Psoas muscle (tissue), 8 donors: ENCODE data around the gene GJB5. TPM values are rescaled to one million over a fixed set of nuclear protein-coding genes. Genes with fewer than 3 reads are reported as not detected.
A peak's percentile ranks its signal among the peaks of the same experiment; 100 is the strongest.
"Not testable (repeated sequence)": the region's sequence is repeated elsewhere in the genome, so short reads cannot be mapped to it uniquely, and the experiment has no call there.

Experiments used
- ATAC-seq, 4 donors: fragments of 200-7000 bp; cut with Tn5 transposase; one replicate each; pipeline ENCODE4 v1.9.1; 2020; ENCODE audit warnings: moderate library complexity in 3 of 4, mild to moderate bottlenecking in 2 of 4
- DNase-seq, 2 donors: peaks; one replicate each; pipeline ENCODE4 v3.0.0-alpha.2; 2020
- H3K27ac ChIP-seq: fragments of 200-600 bp; one replicate; pipeline ENCODE4 v1.8.0; 2022
- H3K27me3 ChIP-seq, 3 donors: fragments of 200-600 bp in 1 of 3; one replicate each; pipeline versions ENCODE4 v1.6.1 to v1.8.0; 2013 to 2022; ENCODE audit warnings: low read length in 2 of 3, mild to moderate bottlenecking in 2 of 3, moderate library complexity in 1 of 3; ENCODE audit not compliant: insufficient read depth in 3 of 3
- H3K36me3 ChIP-seq, 2 donors: fragments of 200-600 bp in 1 of 2; one replicate each; pipeline versions ENCODE4 v1.6.1 to v1.8.0; 2013 to 2022; ENCODE audit warnings: low read depth in 1 of 2, mild to moderate bottlenecking in 1 of 2, moderate library complexity in 1 of 2; ENCODE audit not compliant: insufficient read depth in 1 of 2
- H3K4me1 ChIP-seq: fragments of 200-600 bp; one replicate; pipeline ENCODE4 v1.8.0; 2022
- H3K4me3 ChIP-seq: fragments of 200-600 bp; one replicate; pipeline ENCODE4 v1.8.0; 2022; ENCODE audit warnings: mild to moderate bottlenecking
- H3K9me3 ChIP-seq: fragments of 200-600 bp; one replicate; pipeline ENCODE4 v1.8.0; 2022
- WGBS, 3 donors: extraction: QIAGEN DNeasy Blood & Tissue Kit; methylation state at CpG; one replicate each; pipeline versions ENCODE4 v1.1.6 to v1.1.7; 2013; 5-methylcytosine and 5-hydroxymethylcytosine counted together
- intact Hi-C, 2 donors: fragments of 100-400 bp; cut with DNase I; formaldehyde crosslinking; loops; one replicate each; pipeline versions ENCODE4 v1.11.0 to v1.14.2; 2022
- polyA plus RNA-seq, 3 donors: library from polyadenylated mRNA; stranded (reverse); fragments of 200-250 nt; gene quantifications; one replicate each; pipeline ENCODE4 v1.2.3, GENCODE V29; 2013
- total RNA-seq, 4 donors: library from RNA; stranded (reverse); fragmentation: NEBNext Ultra II Directional in 2 of 4; extraction: Animal tissue kit (Norgen Biotek cat#: 25700) in 2 of 4; gene quantifications; one replicate each; pipeline versions ENCODE4 v1.2.1 to v1.2.4, GENCODE V29; 2021 to 2023
- TF ChIP-seq, protein P1 (sequence below): fragments of 200-600 bp; IDR thresholded peaks from one replicate; pipeline ENCODE4 v1.8.0; 2022; ENCODE audit warnings: antibody characterized with exemption
- donor health status: healthy with polysubstance abuse.
- donor health status: DM: no; HTN: no; CAD: no; lungs with moderate emphysema.
- donor health status: Bipolar disorder and iron deficiency.
- donor health status: healthy.
- donor health status: DM: yes; HTN: yes; CAD: no.
- donor health status: DM: no; HTN: no; CAD: no.
- donor health status: DM: no; HTN: no; CAD: no.
- donor health status: DM: yes; HTN: yes; CAD: no.

Gene GJB5
- total and polyA plus RNA-seq, 7 donors = 0.03 TPM; not detected in 6

DNA sequence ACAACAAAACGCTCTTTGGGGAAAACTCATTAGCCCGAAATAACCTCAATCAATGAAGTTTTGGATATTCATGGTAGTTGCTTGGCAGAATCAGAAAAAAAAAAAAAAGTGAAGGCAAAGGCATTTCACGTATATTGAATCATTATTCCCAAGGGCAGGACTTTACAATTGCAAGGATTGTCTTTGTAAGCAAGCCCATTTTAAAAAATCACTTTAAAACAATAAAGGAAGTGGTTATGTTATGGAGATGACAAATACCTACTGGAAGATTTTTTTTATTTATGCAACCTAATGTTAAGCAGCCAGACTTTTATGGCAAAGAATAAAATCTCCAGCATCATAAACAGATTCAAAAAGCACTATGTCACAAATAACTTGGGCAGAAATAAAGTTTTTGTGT, 14.0 kb downstream of the GJB5 start:
- Histone ChIP-seq H3K36me3 (no peaks in the 10 kb centered on the region), H3K27ac (no peak overlapping the region), H3K4me3 (no peak overlapping the region), H3K4me1 (no peaks in the 10 kb centered on the region), H3K9me3 (no peaks in the 10 kb centered on the region), H3K27me3 (peaks cover 0 to 9% (median 2%) of the 10 kb centered on the region in 3 donors)
- ATAC-seq = no peak
- intact Hi-C loops = no loop called here
- TF ChIP-seq, protein P1, sequence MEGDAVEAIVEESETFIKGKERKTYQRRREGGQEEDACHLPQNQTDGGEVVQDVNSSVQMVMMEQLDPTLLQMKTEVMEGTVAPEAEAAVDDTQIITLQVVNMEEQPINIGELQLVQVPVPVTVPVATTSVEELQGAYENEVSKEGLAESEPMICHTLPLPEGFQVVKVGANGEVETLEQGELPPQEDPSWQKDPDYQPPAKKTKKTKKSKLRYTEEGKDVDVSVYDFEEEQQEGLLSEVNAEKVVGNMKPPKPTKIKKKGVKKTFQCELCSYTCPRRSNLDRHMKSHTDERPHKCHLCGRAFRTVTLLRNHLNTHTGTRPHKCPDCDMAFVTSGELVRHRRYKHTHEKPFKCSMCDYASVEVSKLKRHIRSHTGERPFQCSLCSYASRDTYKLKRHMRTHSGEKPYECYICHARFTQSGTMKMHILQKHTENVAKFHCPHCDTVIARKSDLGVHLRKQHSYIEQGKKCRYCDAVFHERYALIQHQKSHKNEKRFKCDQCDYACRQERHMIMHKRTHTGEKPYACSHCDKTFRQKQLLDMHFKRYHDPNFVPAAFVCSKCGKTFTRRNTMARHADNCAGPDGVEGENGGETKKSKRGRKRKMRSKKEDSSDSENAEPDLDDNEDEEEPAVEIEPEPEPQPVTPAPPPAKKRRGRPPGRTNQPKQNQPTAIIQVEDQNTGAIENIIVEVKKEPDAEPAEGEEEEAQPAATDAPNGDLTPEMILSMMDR = no peak
- WGBS, 3 donors = 68 to 82% (median 73%) methylated on average over 3 of the region's 3 CpGs
- no peak for DNase-seq

DNA sequence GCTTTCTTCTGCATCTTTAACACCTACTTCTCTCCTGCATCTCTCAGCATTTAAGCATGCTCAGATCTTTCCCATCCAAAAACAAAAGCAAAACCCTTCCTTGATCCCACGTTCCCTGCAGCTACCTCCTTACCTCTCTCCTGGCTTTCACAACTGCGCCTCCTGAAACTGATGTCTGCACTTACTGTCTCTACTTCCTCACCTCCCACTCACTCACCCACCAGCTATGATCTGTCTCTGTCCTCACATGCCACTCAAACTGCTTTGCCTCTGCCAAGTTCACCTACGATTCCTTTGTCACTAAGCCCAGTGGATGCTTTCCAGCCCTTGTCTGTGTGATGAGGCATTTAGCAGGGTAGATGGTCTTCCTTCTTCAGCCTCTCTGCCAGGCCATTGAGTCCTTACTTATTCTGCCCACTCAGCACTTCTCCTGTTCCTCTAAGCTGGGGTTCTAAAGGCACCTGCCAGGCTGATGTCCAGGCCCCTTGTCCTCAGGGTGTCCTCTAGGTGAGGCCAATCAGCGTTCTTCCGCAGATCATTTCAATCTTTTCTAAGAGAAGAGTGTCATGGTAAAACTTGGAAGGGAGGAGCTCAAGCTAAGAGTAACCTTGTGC, 16.2 kb downstream of the GJB5 start:
- 76 to 80% (median 80%) methylated on average over 5 of the region's 5 CpGs for WGBS, 3 donors
- Histone ChIP-seq H3K27ac (no peak overlapping the region), H3K36me3 (no peaks in the 10 kb centered on the region), H3K4me3 (no peak overlapping the region), H3K9me3 (no peaks in the 10 kb centered on the region), H3K4me1 (no peaks in the 10 kb centered on the region), H3K27me3 (peaks cover 0 to 5% (median 4%) of the 10 kb centered on the region in 3 donors)
- DNase-seq (no peak), ATAC-seq (no peak)
- intact Hi-C loops = no loop called here
- TF ChIP-seq, protein P1 = no peak

DNA sequence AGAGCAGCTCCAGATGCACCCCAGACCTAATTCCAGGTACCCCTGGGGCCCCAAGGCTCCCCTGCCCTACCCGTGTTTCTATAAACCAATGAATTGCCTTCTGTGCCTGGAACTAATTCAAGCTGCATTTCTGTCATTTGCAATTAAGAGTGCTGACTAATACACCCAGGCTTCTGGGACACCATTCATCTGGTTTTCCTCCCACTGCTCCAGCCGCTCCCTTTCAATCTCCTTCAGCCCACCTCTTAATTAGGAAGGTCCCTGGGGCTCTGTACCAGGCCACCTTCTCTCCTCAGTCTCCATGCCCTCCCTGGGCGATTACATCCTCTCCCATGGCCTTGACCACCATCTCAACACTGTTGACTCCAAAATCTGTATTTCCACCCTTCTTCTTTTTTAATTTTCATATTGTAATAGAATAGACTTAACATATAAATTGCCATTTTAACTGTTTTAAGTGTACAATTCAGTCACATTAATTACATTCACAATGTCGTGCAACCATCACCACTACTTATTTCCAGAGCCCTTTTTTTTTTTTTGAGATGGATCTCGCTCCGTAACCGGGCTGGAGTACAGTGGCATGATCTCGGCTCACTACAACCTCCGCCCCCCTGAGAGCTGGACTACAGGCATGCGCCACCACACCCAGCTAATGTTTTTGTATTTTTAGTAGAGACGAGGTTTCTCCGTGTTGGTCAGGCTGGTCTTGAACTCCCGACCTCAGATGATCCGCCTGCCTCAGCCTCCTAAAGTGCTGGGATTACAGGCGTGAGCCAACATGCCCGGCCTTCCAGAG, 16.9 kb downstream of the GJB5 start:
- ATAC-seq (no peak), DNase-seq (peak in 1 of 2 donors; percentile 29)
- H3K36me3 ChIP-seq = no peaks in the 10 kb centered on the region
- H3K27me3 ChIP-seq = peaks cover 0 to 12% (median 5%) of the 10 kb centered on the region in 3 donors
- H3K27ac ChIP-seq = no peak overlapping the region
- no peaks in the 10 kb centered on the region for H3K4me1 ChIP-seq
- intact Hi-C loops = no loop called here
- H3K4me3 ChIP-seq = no peak overlapping the region
- no peaks in the 10 kb centered on the region for H3K9me3 ChIP-seq
- TF ChIP-seq, protein P1 = no peak
- 83 to 86% (median 85%) methylated on average over 16 of the region's 16 CpGs for WGBS, 3 donors

DNA sequence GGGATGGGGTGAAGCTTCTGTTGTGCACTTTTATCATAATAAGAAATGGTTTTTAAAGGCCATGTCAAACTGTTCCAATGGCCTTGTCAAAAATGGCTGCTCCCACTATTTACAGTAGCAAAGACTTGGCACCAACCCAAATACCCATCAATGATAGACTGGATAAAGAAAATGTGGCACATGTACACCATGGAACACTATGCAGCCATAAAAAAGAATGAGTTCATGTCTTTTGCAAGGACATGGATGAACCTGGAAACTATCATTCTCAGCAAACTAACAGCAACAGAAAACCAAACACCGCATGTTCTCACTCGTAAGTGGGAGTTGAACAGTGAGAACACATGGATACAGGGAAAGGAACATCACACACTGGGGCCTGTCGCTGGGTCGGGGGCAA, 18.3 kb downstream of the GJB5 start:
- DNase-seq, H3K4me1 ChIP-seq, intact Hi-C loops, H3K4me3 ChIP-seq, H3K36me3 ChIP-seq, H3K9me3 ChIP-seq, H3K27ac ChIP-seq, ATAC-seq: not testable (repeated sequence)
- WGBS, 3 donors = 86 to 95% (median 87%) methylated on average over 4 of the region's 4 CpGs
- H3K27me3 ChIP-seq = peaks cover 0 to 12% (median 5%) of the 10 kb centered on the region in 3 donors

DNA sequence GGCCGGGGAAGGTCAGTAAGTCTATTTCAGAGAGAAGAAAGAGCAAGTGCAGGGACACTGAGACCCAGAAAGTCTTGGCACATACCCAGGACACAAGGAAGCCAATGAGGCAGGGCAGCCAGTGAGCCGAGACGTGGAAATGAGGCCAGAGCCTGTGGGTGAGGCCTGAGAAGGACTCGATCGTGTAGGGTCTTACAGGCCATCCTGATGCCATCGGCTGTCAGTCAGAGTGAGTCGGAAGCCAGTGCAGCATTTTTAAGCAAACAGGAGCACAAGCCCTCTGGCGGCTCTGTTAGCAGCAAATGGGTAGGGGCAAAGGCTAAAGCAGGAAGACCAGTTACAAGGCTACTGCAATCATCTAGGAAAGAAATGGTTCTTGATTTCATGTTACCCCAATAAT, 20.1 kb downstream of the GJB5 start:
- no peak for DNase-seq
- no peaks in the 10 kb centered on the region for H3K36me3 ChIP-seq
- H3K4me3 ChIP-seq = no peak overlapping the region
- no peaks in the 10 kb centered on the region for H3K4me1 ChIP-seq
- ATAC-seq = no peak
- H3K27ac ChIP-seq = no peak overlapping the region
- H3K27me3 ChIP-seq = peaks cover 0 to 25% (median 5%) of the 10 kb centered on the region in 3 donors
- no peaks in the 10 kb centered on the region for H3K9me3 ChIP-seq
- TF ChIP-seq, protein P1 = no peak
- 46 to 68% (median 55%) methylated on average over 8 of the region's 8 CpGs for WGBS, 3 donors
- intact Hi-C loops = no loop called here
